GM21423 (cell line): ENCODE results near the gene PGBD1.
A peak's percentile ranks its signal among the peaks of the same experiment; 100 is the strongest.

Experiments used
- ATAC-seq: cut with Tn5 transposase; IDR thresholded peaks from one replicate; pipeline ENCODE4 v1.9.1; 2021; ENCODE audit warnings: mild to moderate bottlenecking, moderate library complexity; ENCODE audit not compliant: unreplicated experiment

PGBD1 gene

DNA sequence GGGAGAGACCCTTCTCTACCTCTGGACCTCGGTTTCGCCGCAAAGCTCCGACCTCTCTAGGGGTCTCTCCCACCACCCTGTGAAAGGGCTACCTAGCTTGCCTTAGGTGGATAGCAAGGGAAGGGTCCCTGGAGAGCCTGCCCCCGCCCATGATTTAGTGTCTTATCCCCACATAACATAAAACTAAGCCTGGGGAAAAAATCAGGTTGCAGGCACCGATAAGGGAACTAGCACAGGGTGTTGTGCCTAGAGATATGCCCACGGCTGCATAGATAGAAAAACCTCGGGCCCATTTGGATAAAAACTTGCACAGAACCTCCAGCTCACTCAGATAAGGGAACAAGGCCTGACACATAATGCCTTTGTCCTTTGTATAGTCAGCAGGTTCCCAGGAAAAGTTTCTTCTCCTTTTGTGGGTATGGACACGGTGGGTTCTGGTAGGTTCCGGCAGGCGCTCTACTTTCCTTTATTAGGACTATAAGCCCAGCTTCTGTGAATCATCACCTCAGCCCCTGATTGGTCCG lies 53.7 kb downstream of the PGBD1 start:
- ATAC-seq: no peak

DNA sequence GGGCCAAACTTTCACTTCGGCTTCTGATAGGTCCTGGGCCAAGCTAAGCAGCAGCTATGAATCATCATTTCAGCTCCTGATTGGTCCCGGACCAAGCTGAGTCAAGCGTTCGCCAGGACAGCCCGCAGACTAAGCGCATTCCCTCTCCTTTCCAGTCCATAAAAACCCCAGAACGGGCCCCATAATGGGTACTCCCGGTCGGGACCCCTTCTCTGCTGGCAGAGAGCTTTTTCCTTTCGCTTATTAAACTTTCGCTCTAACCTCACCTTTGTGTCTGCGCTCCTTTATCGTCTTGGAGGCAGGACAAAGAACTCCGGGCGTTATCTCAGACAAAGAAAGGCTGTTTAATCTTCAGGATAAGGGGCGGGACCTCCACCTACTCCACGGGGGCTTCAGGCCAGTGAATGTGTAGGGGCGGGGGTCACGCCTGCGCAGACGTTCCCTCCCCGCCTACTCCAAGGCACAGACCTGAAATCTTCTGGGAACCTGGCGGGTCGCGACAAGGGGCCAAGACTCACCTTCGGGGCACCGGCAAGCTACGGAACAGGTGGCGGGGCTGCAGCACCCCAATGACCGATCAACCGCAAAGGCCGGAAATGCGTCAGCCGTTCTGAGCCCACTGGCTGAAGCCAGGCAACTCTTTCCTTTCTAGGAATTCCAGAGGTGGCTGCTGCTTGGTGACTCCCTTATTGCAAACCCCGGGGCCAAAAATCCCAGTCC lies 54.4 kb downstream of the PGBD1 start, which contains the start of gene ZSCAN31:
ZSCAN31 (minus strand) TSS at position 585 of the 720 bp plus-strand sequence. CDS start 6,465 bp downstream, outside the sequence.
- ATAC-seq: peak; percentile 84

DNA sequence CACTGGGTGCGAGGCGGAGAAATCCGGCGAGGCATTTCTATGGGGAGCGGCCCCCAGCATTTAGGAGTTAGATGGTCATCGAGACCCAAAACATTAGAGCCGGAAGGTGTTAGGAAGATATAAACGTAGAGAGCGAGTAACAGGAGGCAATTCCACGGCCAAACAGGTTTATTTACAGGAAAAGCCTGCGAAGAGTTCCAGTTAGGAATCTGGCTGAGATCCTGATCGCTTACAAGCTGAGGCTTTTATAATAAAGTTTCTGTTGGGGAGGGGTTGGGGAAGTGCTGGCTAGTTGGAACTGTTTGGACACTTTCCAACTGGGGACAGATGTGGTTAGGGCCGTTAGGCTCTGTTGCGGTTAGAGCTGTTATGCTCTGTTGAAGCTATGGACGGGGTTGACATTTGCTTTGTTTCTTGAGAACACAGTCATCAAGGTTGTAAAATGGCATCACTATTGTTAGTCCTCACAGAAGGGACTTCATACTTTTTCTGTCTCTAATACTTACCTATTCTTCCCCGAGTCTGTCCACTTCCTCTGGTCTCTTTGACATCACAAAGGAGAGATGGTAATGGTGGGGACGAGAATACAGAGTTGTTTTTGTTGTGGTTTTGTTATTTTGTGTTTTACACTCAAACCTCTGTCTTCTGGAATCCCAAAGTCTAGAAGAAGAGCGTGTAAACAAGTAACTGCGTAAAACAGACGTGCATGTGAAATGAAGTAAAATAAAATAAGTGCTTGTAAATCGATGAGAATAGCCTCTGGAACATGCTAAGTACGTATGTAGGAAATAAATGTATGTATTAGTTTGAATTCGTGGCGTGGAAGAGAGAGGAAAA lies 55.1 kb downstream of the PGBD1 start:
- peak; percentile 36 for ATAC-seq

DNA sequence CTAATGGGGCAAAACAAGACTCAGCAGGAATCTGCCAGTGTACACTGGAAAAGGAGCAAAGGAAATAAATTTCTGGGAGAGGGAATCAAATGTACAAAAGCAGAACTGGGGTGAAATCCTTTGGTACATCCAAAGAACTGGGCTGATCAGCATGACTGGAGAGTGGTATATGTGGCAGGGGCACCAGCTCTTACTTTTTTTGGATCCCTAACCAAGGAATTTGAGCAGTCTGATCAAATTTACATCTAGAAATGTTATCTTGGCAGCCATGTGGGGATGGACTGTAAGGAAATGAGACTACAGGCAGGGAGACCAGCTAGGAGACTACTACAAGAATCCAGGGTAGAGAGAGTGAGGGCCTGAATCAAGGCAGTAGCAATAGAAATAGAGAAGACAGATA lies 55.7 kb downstream of the PGBD1 start:
- ATAC-seq: no peak

DNA sequence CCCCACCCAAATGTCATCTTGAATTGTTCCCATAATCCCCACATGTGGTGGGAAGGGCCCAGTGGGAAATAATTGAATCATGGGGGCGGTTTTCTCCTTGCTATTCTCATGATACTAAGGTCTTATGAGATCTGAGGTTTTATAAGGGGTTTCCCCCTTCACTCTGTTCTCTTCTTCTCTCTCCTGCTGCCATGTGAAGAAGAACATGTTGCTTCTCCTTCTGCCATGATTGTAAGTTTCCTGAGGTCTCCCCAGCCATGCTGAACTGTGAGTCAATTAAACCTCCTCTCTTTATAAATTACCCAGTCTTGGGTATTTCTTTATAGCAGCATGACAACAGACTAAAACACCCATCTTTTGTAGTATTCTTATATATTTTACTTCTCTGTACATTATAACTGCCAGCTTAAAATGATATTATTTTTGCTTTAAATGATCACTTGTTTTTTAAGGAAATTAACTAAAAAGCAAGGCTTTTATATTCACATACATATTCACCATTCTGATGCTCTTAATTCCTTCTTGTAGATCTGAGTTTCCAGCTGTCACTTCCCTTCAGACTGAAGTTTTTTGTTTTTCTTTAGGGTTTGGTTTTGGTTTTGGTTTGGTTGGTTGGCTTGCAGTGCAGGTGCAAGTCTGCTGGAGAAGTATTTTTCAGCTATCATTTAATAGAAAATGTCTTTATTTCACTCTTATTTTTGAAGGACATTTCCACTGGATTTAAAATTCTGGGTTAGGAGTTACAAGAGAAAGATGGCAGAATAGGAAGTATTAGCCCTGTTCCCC lies 59.1 kb downstream of the PGBD1 start:
- no peak for ATAC-seq

DNA sequence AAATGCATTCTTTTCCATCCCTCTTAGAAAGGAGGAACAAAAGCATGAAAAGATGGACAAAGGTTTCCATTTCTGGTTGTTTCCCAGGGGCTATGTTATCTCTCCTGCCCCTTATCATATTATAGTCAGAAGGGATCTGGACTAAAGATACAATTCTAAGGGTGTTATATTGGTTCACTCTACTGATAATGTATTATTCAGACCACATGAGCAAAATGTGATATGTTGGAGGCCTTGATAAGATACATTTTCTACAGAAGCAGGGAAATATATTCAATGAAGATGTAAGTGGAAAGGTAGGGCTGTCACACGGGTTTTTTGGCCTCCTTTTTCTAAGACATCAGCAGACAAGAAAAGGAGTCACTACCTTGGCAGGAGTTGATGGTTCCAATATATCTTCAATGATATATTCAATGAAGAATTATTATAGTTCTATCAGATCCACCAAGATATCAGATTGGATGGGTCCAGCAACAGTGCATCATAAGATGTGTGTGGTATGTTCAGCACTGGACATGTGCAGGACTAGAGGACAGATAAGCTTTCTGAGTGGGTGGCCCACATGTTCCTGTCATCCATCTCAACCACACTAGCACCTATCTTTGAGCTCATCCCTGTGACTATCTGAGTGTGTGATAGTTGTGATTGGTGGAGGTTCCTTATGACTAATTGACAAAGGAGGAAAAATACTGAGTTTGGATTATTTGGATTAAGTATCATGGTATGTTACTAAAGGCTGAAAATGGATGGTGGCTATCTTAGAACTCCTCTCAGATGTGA lies 62.7 kb downstream of the PGBD1 start:
- ATAC-seq: no peak

DNA sequence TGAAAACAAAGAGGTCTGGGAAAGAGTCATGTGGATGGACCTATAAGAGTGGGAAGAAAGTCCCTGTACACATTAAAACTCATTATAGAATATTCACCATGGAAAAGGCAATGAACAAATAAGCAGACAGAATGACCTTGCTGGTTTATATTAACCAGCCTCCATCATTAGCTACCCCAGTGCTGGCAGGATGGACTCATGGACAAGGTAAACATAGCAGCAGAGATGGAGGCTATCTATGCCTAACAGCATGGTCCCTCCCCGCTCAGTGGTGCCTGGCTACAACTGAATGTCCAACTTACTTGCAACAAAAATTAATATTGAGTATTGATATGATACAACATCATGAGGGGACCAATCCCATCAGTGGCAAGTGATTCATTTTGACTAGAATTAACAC lies 63.8 kb downstream of the PGBD1 start:
- ATAC-seq: no peak

DNA sequence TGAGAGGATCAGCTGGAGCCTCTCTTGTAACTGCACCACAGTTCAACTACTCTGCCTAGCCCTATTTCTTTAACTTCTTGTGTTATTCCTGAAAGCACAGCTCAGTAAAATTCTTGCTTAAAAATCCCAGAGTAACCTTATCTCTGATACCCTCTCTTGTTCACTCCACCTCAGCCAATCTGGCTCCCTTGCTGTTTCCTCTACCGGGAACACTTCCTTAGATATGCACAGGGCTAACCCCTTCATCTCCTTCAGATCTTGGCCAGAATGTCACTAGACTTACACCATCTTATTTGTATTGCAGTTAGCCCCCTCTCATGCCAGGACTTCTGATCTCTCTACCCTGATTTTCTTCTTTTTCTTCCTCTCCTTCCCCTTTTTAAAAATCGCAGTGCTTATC lies 65.7 kb downstream of the PGBD1 start:
- no peak for ATAC-seq

DNA sequence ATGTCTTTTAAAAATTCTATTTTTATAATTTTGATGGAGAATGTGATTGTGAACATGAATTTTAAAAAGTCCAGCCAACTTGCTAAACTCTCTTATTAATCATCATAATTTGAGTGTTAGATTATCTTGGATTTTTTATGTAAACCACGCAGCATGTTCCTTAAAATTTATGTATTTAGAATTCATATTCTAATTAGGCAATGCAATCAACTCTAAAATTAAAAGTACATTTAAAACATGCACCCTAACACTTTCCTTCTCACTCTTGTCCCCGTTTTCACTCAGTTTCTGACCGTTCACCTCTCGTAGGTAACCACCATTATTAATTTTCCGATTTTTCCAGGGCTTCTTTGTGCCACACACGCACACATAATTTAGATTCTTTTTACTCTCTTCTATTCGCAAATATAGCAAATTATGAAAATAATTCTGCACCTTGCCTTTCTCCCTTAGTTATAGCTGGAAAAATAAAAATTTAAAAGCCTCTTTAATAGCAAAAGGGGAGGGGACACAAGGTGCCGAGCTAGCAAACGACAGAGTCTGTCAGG lies 68.0 kb downstream of the PGBD1 start:
- ATAC-seq: peak; percentile 17

DNA sequence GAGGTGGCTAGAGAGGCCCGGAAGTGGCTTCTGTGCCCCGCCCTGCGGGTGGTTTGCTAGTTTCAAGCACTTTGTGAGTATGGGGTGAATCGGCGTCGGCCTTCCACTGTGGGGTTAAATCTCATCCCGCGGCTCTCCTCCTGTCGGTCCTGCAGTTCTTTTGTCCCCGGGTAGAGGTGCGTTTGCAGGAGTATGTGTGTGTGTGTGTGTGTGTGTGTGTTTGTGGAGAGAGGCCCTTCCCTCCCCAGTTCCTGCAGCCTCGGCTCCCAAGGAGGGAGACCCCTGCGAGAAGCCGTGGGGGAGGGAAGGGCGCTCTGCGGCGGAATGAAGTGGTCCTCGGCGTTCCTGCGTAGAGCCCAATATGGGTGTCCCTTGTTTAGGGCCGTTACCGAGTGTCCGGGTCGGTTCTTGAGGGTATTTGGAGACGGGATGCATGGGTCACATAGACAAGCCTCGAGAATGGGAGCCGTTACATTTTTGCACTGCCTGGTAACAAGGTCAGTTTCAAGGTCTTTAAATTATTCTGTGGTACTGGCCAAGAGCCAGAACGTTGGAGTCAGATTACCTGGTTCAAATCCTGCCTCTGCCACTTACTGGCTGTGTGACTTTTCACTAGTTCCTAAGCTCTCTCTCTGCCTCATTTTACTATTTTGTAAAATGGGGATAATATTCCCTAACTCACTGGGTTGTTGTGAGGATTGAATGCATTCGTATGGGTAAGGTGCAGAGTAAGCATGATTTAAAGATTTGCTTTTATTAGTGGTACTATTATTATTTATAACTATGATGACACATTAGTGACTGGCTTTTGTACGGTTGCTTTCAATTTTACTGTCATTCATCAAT lies 68.7 kb downstream of the PGBD1 start, which contains the start of gene ZKSCAN3:
ZKSCAN3 (plus strand) TSS at position 56 of the 846 bp plus-strand sequence. CDS start 9,640 bp downstream, outside the sequence.
- peak; percentile 97 for ATAC-seq

DNA sequence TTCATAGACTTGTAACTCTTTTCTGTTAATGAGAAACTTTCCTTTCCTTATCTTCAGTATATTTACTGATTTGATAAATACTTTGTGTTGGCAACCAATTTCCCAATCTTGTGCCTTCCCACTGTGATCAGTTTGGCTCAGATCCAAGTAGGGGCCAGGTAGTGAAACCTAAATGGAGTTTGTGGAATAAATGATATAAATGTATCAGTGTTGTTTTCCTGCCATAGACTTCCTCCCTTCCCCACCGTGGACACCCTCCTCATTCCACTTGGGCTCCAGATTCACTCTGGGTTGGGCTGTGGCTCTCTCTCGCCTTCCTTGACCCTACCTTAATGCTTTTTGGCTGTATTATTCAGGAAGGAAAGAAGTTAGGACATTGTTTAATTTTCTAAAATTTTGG lies 69.7 kb downstream of the PGBD1 start:
- ATAC-seq: no peak

DNA sequence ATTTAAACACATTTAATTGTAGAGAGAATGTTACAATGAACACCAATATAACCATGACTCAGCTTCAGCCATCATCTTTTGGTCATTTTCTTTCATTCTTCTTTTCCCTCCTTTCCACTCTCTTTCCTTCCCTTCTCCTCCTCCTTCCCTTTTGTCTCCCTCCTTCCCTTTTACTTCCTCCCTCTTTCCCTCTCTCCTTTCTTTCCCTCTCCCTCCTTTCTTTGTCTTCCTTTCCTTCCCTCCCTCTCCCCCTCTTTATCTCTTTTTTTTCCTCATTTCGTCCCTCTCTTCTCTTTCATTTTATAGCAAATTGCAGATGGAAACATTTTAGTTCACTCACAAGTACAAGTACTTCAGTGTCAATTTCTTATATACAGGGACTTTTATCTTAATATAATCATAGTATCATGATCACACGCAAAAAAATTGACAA lies 70.1 kb downstream of the PGBD1 start:
- no peak for ATAC-seq
